ACHN (cell line): ENCODE measurements around the gene AMN1.

Experiments used
- DNase-seq: peaks from one replicate; pipeline ENCODE4 v3.0.0-alpha.2; 2015
- in situ Hi-C: cut with HindIII; loops from 2 replicates; pipeline ENCODE4 v1.10.0; 2017; ENCODE audit warnings: low sequenced_read_pairs, low pct_ligation_motif_present, low pct_unique_long_range_greater_than_20kb

Gene AMN1

DNA sequence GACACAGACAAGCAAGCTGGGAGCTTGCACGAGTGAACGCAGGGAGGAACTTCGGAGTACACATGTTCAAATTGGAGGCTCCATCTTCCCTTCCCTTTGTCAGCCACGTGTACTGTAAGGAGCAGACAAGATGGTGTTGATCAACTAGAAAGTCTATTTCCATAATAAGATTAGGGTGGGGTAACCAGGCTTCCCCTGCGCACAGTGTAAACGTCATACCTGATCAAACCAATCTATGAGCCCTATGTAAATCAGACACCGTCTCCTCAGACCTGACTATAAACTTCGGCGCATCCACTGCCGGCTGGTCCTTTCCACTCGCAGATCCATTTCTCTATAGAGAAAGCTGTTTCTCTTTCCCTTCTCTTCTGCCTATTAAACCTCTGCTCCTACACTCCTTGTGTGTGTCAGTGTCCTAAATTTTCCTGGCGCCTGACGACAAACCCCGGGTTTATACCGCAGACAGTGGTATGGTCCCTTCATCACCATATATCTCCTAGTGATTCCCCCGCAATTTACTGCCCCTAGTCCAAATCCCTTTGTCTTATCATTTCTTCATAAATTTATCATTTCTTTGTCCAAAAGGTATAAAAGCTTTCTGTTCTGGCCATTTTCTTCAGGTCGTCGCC lies 76.8 kb downstream of the AMN1 start:
- DNase-seq, result no peak
- in situ Hi-C loops, result loop anchor here (25.0 kb wide), 2 partner anchors 310 to 660 kb away; partner anchors contain the start of gene RESF1

DNA sequence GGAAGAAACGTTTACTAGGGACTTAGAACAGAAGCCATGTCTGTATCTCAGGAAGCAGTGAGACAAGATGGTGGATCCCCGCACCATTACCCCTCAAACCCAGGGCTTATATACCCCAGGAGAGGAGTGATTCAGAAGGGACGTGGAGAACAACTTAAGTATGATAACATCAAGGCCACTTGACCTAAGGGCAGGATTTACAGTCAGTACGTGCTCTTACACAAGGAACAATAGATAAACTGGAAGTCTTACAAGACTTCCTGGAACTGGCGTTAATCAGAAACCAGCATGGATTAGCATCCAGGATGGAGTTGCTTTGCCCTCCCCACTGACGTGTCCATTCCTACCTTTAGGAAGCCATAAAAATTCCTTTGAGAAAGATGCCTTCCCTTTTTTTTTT lies 77.9 kb downstream of the AMN1 start:
- in situ Hi-C loops, result loop anchor here (25.0 kb wide), 2 partner anchors 311 to 661 kb away; partner anchors contain the start of gene RESF1
- DNase-seq, result no peak

DNA sequence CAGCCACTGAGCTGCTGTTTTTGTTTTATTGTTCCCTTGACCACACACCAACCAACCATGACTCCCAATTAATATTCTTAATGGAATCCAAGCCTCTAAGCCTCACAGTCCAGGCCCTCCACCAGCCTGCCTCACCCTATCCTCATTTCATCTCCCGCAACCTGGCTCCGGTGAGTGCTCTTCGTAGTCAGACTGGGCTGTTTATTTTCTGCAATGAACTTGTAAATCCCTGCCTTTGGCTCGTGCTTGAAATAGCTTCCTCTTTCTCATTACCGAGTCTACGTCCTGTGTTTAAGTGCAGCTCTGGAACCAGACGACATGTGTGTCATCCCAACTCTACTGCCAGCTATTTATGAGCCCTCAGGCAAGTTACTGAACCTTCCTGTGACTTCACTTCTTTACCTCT lies 81.7 kb downstream of the AMN1 start:
- in situ Hi-C loops, result no loop called here
- DNase-seq, result no peak

DNA sequence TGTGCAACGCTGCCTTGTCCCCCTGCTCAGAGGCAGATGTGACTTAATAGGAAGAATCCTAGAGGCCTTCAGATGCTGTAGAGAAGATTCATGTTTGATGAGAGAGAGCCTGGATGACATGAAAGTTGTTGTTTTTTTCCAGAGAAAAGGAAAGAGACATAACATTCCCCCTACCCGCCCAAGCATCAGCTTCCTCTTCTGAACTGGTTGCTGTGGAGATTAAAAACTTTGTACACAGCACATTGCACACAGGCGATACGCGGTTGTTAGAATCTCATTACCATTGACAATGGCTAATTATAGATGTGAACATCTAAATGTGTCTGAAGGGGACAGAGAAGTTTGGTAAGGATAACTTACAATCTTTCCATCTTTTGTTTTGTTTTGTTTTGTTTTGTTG lies 82.9 kb downstream of the AMN1 start:
- in situ Hi-C loops, result no loop called here
- DNase-seq, result no peak

DNA sequence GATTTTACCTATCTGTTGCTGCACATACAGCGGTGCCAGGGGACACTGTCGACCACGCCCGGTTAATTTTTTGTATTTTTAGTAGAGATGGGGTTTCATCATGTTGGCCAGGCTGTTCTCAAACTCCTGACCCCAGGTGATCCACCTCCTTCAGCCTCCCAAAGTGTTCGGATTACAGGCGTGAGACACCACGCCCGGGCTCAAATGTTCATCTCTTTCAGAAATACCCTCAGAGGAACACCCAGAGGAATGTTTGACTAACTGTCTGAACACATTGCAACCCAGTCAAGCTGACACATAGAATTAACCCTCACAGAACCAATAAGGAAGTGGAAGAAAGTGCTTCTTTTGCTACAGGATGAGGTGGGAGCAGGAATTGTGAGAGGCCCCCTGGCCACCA lies 84.3 kb downstream of the AMN1 start:
- no peak for DNase-seq
- in situ Hi-C loops, result no loop called here

DNA sequence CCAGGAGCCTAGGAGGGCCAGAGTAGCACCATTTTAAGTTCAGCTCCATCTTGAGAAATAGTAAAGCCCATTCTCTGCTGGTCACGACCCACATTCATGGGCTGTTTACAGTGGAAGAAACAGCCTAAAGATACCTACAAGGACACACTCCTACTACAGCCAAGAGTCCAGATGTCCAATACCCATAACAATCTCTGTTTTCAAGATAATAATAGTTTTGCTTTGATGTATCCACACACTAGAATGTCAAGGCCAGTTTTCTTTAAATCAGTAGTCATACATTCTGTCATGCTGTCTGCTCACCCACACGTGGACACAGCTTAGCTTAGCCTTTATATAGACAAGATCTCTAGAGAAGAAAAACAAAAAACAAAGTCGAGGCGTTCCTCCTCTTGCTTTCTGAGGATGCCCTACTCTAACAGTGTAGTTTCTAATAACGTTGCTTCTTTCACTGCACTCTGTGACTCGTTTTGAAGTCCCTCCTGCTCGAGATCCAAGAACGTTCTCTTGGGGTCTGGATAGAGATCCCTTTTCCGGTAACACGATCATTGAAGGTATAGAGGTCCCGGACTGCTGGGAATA lies 87.2 kb downstream of the AMN1 start:
- in situ Hi-C loops, result no loop called here
- no peak for DNase-seq

DNA sequence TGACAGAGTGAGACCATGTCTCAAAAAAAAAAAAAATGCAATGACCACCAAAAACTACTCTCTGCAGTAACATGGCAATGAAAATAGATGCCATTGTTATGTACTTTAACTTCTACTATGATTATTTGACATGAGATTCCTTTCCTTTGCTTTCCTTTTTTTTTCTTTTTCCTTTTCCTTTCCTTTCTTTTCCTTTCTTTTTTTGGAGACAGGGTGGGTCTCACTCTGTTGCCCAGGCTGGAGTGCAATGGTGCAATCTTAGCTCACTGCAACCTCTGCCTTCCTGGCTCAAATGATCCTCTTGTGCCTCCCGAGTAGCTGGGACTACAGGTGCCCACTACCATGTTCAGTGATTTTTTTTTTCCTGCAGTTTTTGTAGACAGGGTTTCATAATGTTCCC lies 94.2 kb downstream of the AMN1 start:
- DNase-seq, result no peak
- in situ Hi-C loops, result no loop called here

DNA sequence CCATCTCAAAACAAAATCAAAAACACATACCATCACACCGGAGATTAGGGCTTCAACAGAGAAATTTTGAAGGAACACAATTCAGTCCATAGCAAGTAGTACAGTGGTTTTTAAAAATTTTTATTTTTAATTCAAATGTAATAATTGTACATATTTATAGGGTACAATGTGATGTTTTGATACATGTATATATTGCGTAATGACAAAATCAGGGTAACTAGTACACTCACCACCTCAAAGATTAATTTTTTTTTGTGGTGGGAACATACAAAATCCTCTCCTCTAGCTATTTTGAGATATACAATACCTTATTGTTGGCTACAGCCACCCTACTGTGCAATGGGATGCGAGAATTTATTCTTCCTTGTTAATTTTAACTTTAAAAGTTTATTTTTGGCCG lies 95.4 kb downstream of the AMN1 start:
- in situ Hi-C loops, result no loop called here

DNA sequence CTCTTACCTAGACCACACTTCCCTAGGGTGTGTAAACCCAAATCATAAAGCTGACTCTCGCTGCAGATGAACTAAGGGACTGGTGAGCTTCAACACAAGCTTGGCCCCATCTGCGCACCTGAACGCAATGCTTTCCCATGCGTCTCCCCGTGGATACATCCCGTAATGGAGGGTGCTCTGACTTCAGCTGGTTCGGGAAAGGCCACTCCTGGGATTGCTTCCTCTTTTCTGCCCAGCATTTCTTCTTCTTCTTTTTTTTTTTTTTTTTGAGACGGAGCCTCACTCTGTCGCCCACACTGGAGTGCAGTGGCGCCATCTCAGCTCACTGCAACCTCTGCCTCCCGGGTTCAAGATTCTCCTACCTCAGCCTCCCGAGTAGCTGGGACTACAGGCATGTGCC lies 97.0 kb downstream of the AMN1 start:
- in situ Hi-C loops, result no loop called here
- DNase-seq, result no peak

More for the DNA sequence above, 95.4 kb downstream of the AMN1 start:
- DNase-seq, result no peak

DNA sequence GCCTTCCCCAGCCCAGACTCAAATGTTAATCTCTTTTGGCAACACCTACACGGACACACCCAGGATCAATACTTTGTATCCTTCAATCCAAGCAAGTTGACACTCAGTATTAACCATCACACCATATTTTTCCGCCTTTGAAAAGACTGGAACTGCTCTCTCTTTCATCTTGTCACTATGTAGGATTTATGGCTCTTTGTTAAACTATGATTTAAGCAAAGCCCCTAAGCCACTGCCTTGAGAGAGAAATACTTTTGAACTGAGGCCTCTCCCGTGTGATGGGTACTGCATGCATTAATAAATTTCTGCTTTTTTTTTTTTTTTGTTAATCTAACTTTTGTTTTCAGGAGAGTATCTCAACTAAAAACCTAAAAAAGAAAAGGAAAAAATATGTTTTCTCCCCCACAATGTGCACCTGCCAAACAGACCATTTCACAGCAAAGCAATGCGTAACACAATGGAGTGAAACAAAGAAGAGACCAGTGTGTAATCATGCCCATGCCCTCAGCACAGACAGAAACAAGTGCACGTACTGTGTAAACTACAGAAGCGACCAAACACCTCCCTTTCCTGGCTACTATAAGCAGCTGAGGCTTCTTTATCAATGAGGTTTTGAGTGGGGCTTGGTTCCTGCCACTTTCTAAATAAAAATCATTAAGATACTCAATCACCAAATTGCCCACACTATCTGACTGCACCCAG lies 97.6 kb downstream of the AMN1 start:
- in situ Hi-C loops, result no loop called here
- no peak for DNase-seq

DNA sequence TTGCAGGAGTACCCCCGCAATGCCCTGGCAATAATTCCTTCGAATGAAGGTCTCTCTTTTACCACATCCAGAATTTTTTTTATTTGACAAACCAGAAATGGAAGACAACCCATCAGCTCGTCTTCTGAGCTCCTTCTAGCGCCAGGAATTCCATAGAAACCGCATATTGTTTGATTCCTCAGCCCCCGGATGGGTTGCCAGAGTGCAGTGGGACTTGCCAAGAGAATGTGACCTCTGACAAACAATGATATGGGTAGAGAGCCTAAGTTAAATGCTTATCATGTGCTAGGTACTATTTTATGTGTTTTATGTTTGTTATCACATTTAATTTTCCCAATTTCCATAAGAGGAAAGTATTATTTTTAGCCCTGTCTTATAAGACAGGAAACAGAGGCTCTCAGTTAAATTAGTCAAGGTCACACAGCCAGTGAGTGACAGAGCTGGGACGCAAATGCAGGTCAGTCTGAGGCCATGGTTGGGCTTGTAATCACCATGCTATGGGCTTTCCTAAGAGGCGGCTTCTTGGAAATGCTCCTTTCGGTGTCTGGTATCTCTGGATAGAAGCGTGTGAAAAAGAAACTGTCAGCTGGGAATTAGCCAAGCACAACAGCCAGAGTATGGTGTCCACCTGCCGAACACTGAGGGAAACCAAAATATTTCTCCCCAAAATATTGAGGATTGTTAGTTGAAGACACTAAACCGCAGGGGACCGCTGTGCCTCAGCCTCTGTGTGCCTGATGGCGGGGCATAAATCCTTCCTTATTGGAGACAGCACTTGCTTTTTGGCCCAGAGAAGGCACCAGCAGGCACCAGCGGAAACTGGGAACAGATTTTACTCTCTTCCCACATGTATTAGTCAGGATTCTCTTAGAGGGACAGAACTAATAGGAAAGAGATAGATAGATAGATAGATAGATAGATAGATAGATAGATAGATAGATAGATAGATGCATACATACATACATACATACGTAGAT lies 98.8 kb downstream of the AMN1 start:
- in situ Hi-C loops, result no loop called here
- no peak for DNase-seq

DNA sequence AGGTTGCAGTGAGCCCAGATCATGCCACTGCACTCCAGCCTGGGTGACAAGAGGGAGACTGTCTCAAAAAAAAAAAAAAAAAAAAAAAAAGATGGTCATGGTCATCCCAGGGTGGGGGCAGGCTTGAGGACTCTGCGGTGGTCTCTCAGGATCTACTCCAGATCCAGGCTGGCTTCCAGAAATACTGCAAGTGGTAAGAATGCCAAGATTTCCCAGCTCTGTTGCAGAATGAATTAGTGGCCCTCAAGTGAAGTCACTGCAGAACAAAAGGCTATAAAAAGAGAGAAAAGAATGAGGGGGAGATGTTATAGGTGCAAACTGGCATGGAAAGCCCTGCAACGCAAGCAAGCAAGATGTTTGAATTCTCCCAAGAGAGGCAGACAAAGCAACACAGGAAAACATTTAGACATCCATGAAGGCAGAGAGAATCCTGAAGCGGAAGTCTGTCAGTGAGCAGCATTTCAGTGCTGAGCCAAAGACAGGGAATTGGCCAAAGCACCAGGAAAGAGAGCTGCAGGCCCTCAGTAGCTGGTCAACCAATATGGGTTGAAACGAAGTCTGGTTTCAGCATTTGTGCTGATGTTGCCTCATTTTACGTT lies 101.3 kb downstream of the AMN1 start:
- in situ Hi-C loops, result no loop called here
- DNase-seq, result no peak

DNA sequence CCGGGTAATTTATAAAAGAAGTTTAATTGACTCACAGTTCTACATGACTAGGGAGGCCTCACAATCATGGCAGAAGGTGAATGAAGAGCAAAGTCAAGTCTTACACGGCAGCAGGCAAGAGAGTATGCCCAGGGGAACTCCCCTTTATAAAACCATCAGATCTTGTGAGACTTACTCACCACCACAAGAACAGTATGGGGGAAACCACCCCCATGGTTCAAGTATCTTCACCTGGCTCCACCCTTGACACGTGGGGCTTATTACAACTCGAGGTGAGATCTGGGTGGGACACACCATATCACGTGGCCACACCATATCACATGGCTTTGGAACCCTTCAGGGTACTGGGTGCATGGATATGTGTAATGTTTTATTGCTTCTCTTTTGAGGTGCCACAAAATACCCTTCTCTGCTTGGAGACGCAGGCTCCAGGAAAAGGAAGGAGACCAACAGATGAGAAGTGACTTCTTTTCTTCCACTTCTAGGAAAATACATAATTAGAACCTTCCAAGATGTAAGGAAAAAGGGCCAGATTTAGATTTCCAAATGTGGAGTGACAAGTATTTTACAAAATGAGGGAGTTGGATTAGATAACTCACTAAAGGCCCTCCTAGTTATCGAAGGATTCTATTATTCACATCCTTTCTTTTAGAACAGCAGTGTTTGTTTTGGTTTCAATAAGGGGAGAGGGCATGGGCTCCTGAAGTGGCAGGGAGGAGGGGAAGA lies 102.4 kb downstream of the AMN1 start:
- no peak for DNase-seq
- in situ Hi-C loops, result no loop called here

DNA sequence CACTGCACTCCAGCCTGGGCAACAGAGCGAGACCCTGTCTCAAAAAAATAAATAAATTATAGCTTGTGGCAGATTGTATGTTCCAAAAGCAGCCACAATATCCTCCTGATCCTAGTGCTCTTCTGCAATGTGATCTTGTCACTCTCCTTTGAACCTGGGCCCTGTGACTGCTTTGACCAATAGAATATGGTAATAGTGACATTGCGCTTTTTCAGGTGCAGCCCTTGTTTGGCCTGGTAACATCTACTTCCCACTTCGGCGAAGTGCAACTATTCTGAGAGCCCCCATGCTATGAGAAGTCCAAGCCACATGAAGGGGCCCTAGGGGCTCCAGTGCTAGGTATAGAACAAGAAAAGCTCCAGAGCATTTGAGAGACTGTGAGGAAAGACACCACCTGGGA lies 106.8 kb downstream of the AMN1 start:
- no peak for DNase-seq

More for the DNA sequence above, 106.8 kb downstream of the AMN1 start:
- in situ Hi-C loops, result no loop called here
